Skeletal muscle satellite cell (primary cell): ENCODE data around the gene INVS.

Experiments used
- H3K27me3 ChIP-seq: 2 replicates; pipeline ENCODE4 v1.7.0; 2013; ENCODE audit warnings: low read length; ENCODE audit not compliant: control insufficient read depth, insufficient read depth
- H3K36me3 ChIP-seq: 2 replicates; pipeline ENCODE4 v1.7.0; 2013; ENCODE audit warnings: mild to moderate bottlenecking, control low read depth, low read length; ENCODE audit not compliant: insufficient read depth
- H3K4me1 ChIP-seq: 2 replicates; pipeline ENCODE4 v1.7.0; 2013; ENCODE audit warnings: low read length; ENCODE audit not compliant: control insufficient read depth, insufficient read depth
- H3K4me2 ChIP-seq: 2 replicates; pipeline ENCODE4 v1.7.0; 2013; ENCODE audit warnings: mild to moderate bottlenecking, low read length
- H3K4me3 ChIP-seq: 2 replicates; pipeline ENCODE4 v1.7.0; 2013; ENCODE audit warnings: low read length
- H3K9ac ChIP-seq: 2 replicates; pipeline ENCODE4 v1.7.0; 2013; ENCODE audit warnings: mild to moderate bottlenecking, low read depth, low read length, moderate library complexity
- H3K9me3 ChIP-seq: replicated peaks from 2 replicates; pipeline ENCODE4 v1.7.0; 2013; ENCODE audit warnings: mild to moderate bottlenecking, control low read depth, low read length

INVS gene

GRCh38 chr9:100208673-100209072, 109.6 kb downstream of the INVS start:
- H3K4me2 ChIP-seq: no peak overlapping the region
- H3K36me3 ChIP-seq: no peaks in the 10 kb centered on the region
- H3K9me3 ChIP-seq: no peaks in the 10 kb centered on the region
- H3K27me3 ChIP-seq: no peaks in the 10 kb centered on the region
- peaks cover 5% of the 10 kb centered on the region for H3K4me1 ChIP-seq
- no peak overlapping the region for H3K9ac ChIP-seq
- no peak overlapping the region for H3K4me3 ChIP-seq

GRCh38 chr9:100211476-100211875, 112.4 kb downstream of the INVS start:
- Histone ChIP-seq H3K36me3 (no peaks in the 10 kb centered on the region), H3K4me1 (no peaks in the 10 kb centered on the region), H3K9me3 (no peaks in the 10 kb centered on the region), H3K4me3 (no peak overlapping the region), H3K27me3 (no peaks in the 10 kb centered on the region), H3K9ac (no peak overlapping the region), H3K4me2 (no peak overlapping the region)

- Histone ChIP-seq H3K9me3 (no peaks in the 10 kb centered on the region), H3K27me3 (no peaks in the 10 kb centered on the region), H3K4me1 (no peaks in the 10 kb centered on the region), H3K4me2 (no peak overlapping the region), H3K36me3 (no peaks in the 10 kb centered on the region), H3K9ac (no peak overlapping the region), H3K4me3 (no peak overlapping the region)
Observed at GRCh38 chr9:100213730-100214477, 114.9 kb downstream of the INVS start.

- no peaks in the 10 kb centered on the region for H3K27me3 ChIP-seq
- H3K9me3 ChIP-seq: no peaks in the 10 kb centered on the region
- H3K36me3 ChIP-seq: no peaks in the 10 kb centered on the region
- H3K4me1 ChIP-seq: no peaks in the 10 kb centered on the region
- no peak overlapping the region for H3K9ac ChIP-seq
- no peak overlapping the region for H3K4me2 ChIP-seq
- no peak overlapping the region for H3K4me3 ChIP-seq
Observed at GRCh38 chr9:100216178-100216787, 117.2 kb downstream of the INVS start.

GRCh38 chr9:100217536-100217935, 118.5 kb downstream of the INVS start:
- no peak overlapping the region for H3K4me3 ChIP-seq
- no peaks in the 10 kb centered on the region for H3K36me3 ChIP-seq
- no peaks in the 10 kb centered on the region for H3K27me3 ChIP-seq
- no peaks in the 10 kb centered on the region for H3K9me3 ChIP-seq
- no peaks in the 10 kb centered on the region for H3K4me1 ChIP-seq
- H3K4me2 ChIP-seq: no peak overlapping the region
- no peak overlapping the region for H3K9ac ChIP-seq

- no peak overlapping the region for H3K9ac ChIP-seq
- H3K4me2 ChIP-seq: no peak overlapping the region
Observed at GRCh38 chr9:100219347-100219746, 120.3 kb downstream of the INVS start.

GRCh38 chr9:100220936-100221335, 121.9 kb downstream of the INVS start:
- H3K9ac ChIP-seq: no peak overlapping the region

More at GRCh38 chr9:100219347-100219746, 120.3 kb downstream of the INVS start:
- Histone ChIP-seq H3K36me3 (no peaks in the 10 kb centered on the region), H3K4me1 (no peaks in the 10 kb centered on the region), H3K4me3 (no peak overlapping the region), H3K27me3 (no peaks in the 10 kb centered on the region), H3K9me3 (no peaks in the 10 kb centered on the region)

GRCh38 chr9:100221538-100221937, 122.5 kb downstream of the INVS start:
- H3K27me3 ChIP-seq: no peaks in the 10 kb centered on the region
- H3K4me2 ChIP-seq: no peak overlapping the region
- no peaks in the 10 kb centered on the region for H3K9me3 ChIP-seq
- no peaks in the 10 kb centered on the region for H3K4me1 ChIP-seq
- H3K36me3 ChIP-seq: peaks cover 5% of the 10 kb centered on the region
- H3K9ac ChIP-seq: no peak overlapping the region
- no peak overlapping the region for H3K4me3 ChIP-seq

More at GRCh38 chr9:100220936-100221335, 121.9 kb downstream of the INVS start:
- Histone ChIP-seq H3K36me3 (no peaks in the 10 kb centered on the region), H3K4me2 (no peak overlapping the region), H3K4me1 (no peaks in the 10 kb centered on the region), H3K9me3 (no peaks in the 10 kb centered on the region), H3K27me3 (no peaks in the 10 kb centered on the region), H3K4me3 (no peak overlapping the region)

- Histone ChIP-seq H3K27me3 (no peaks in the 10 kb centered on the region), H3K9me3 (no peaks in the 10 kb centered on the region), H3K4me1 (no peaks in the 10 kb centered on the region), H3K36me3 (peaks cover 5% of the 10 kb centered on the region), H3K4me3 (no peak overlapping the region), H3K9ac (no peak overlapping the region), H3K4me2 (no peak overlapping the region)
Observed at GRCh38 chr9:100222674-100223073, 123.6 kb downstream of the INVS start.

- no peak overlapping the region for H3K9ac ChIP-seq
- peaks cover 10% of the 10 kb centered on the region for H3K36me3 ChIP-seq
- no peaks in the 10 kb centered on the region for H3K9me3 ChIP-seq
- H3K4me1 ChIP-seq: no peaks in the 10 kb centered on the region
- H3K27me3 ChIP-seq: no peaks in the 10 kb centered on the region
- no peak overlapping the region for H3K4me3 ChIP-seq
- H3K4me2 ChIP-seq: no peak overlapping the region
Observed at GRCh38 chr9:100227636-100228035, 128.6 kb downstream of the INVS start.

GRCh38 chr9:100228352-100228869, 129.4 kb downstream of the INVS start:
- peaks cover 10% of the 10 kb centered on the region for H3K36me3 ChIP-seq
- H3K4me2 ChIP-seq: no peak overlapping the region
- H3K4me3 ChIP-seq: no peak overlapping the region
- no peaks in the 10 kb centered on the region for H3K27me3 ChIP-seq
- no peaks in the 10 kb centered on the region for H3K9me3 ChIP-seq
- H3K9ac ChIP-seq: no peak overlapping the region
- H3K4me1 ChIP-seq: no peaks in the 10 kb centered on the region

GRCh38 chr9:100229136-100229535, 130.1 kb downstream of the INVS start:
- no peaks in the 10 kb centered on the region for H3K4me1 ChIP-seq
- H3K4me3 ChIP-seq: no peak overlapping the region
- H3K27me3 ChIP-seq: no peaks in the 10 kb centered on the region
- no peak overlapping the region for H3K4me2 ChIP-seq
- H3K36me3 ChIP-seq: peaks cover 10% of the 10 kb centered on the region
- no peaks in the 10 kb centered on the region for H3K9me3 ChIP-seq
- no peak overlapping the region for H3K9ac ChIP-seq
